ENCODE results near the gene GPS1. TPM values are rescaled to one million over a fixed set of nuclear protein-coding genes. Genes with fewer than 3 reads are reported as not detected.

The GPS1 gene
- total and polyA plus RNA-seq, 4 experiments from 2014 or later: 85.1 to 148 (median 114) TPM

GRCh38 chr17:82019690-82020571 lies 31.8 kb upstream of the GPS1 start:
- peak; percentile 43 to 56 (median 55) for DNase-seq
- H3K27ac ChIP-seq (ENCODE audit: low read depth, low read length): no peak overlapping the region
- H3K4me1 Mint-ChIP-seq: peaks cover 3 to 26% (median 17%) of the 10 kb centered on the region in 4 donors
- no peak overlapping the region for H3K4me3 ChIP-seq (ENCODE audit: low read length in 2 of 2)
- H3K36me3 Mint-ChIP-seq: peaks cover 3% of the 10 kb centered on the region in 2 donors
- no peaks in the 10 kb centered on the region for H3K27me3 Mint-ChIP-seq
- ChIA-PET CTCF (ENCODE audit: partially characterized antibody) (interaction anchor here (0.9 to 7.5 kb wide), 13 partner anchors 10 to 107 kb away, joined by 3 to 81 read pairs (median 5); partner anchors contain the start of genes ASPSCR1, DCXR and NOTUM), POLR2A (ENCODE audit: partially characterized antibody) (interaction anchor here (0.6 to 5.1 kb wide), 5 partner anchors 18 to 149 kb away, joined by 3 to 57 read pairs (median 3); partner anchors contain the start of genes ARHGDIA, DCXR and NOTUM)
- H3K9me3 Mint-ChIP-seq: no peaks in the 10 kb centered on the region
- H3K27me3 ChIP-seq (ENCODE audit: insufficient read depth, low read length): no peaks in the 10 kb centered on the region
- H3K4me1 ChIP-seq (ENCODE audit: insufficient read depth, low read length): peaks cover 28% of the 10 kb centered on the region
- no peak overlapping the region for H3K27ac Mint-ChIP-seq
- intact Hi-C loops (cut with micrococcal nuclease): loop anchor here (5.0 kb wide), 3 partner anchors 77 to 182 kb away; partner anchors contain the start of genes FASN and P4HB
- no peaks in the 10 kb centered on the region for H3K36me3 ChIP-seq (ENCODE audit: insufficient read depth, low read length)
- peak overlapping the region in 1 of 8 donors; percentile 30 for H3K4me3 Mint-ChIP-seq
- no peaks in the 10 kb centered on the region for H3K9me3 ChIP-seq (ENCODE audit: control insufficient read depth in 1 of 2, low read length in 2 of 2)

GRCh38 chr17:82020572-82021106 lies 31.1 kb upstream of the GPS1 start:
- Histone ChIP-seq H3K4me3 (ENCODE audit: low read length in 2 of 2) (no peak overlapping the region), H3K27me3 (ENCODE audit: insufficient read depth, low read length) (no peaks in the 10 kb centered on the region), H3K27ac (ENCODE audit: low read depth, low read length) (no peak overlapping the region), H3K36me3 (ENCODE audit: insufficient read depth, low read length) (no peaks in the 10 kb centered on the region), H3K4me1 (ENCODE audit: insufficient read depth, low read length) (peaks cover 28% of the 10 kb centered on the region), H3K9me3 (ENCODE audit: control insufficient read depth in 1 of 2, low read length in 2 of 2) (no peaks in the 10 kb centered on the region)
- Mint-ChIP-seq H3K27me3 (no peaks in the 10 kb centered on the region), H3K36me3 (peaks cover 3% of the 10 kb centered on the region in 2 donors), H3K4me3 (no peak overlapping the region), H3K27ac (peak overlapping the region in 1 of 7 donors; percentile 7), H3K9me3 (no peaks in the 10 kb centered on the region), H3K4me1 (peaks cover 3 to 30% (median 18%) of the 10 kb centered on the region in 4 donors)
- CTCF ChIA-PET (ENCODE audit: partially characterized antibody): interaction anchor here (1.0 to 7.5 kb wide), 10 partner anchors 10 to 106 kb away, joined by 3 to 81 read pairs (median 8); partner anchors contain the start of genes DCXR and NOTUM
- POLR2A ChIA-PET (ENCODE audit: partially characterized antibody): interaction anchor here (0.6 to 5.1 kb wide), 8 partner anchors 10 to 150 kb away, joined by 3 to 57 read pairs (median 9); partner anchors contain the start of genes ARHGDIA, DCXR, NOTUM and RAC3
- peak in 1 of 5 donors; percentile 17 for DNase-seq
- intact Hi-C loops (cut with micrococcal nuclease): loop anchor here (1.0 to 5.0 kb wide), 4 partner anchors 61 to 182 kb away; partner anchors contain the start of genes FASN and P4HB

GRCh38 chr17:82021107-82021899 lies 30.4 kb upstream of the GPS1 start:
- Histone ChIP-seq H3K4me1 (ENCODE audit: insufficient read depth, low read length) (peaks cover 28% of the 10 kb centered on the region), H3K36me3 (ENCODE audit: insufficient read depth, low read length) (no peaks in the 10 kb centered on the region), H3K27ac (ENCODE audit: low read depth, low read length) (peak overlapping the region; percentile 65), H3K4me3 (ENCODE audit: low read length in 2 of 2) (peak overlapping the region in 1 of 2 donors; percentile 72), H3K9me3 (ENCODE audit: control insufficient read depth in 1 of 2, low read length in 2 of 2) (no peaks in the 10 kb centered on the region), H3K27me3 (ENCODE audit: insufficient read depth, low read length) (no peaks in the 10 kb centered on the region)
- ChIA-PET POLR2A (ENCODE audit: partially characterized antibody) (interaction anchor here (1.0 to 5.1 kb wide), 10 partner anchors 9 to 104 kb away, joined by 3 to 57 read pairs (median 12); partner anchors contain the start of genes DCXR, DUS1L, FASN and NOTUM), CTCF (ENCODE audit: partially characterized antibody) (interaction anchor here (1.3 to 7.5 kb wide), 6 partner anchors 9 to 67 kb away, joined by 4 to 81 read pairs (median 12); partner anchors contain the start of genes DCXR and NOTUM)
- intact Hi-C loops (cut with micrococcal nuclease): loop anchor here (1.0 to 5.0 kb wide), 4 partner anchors 62 to 181 kb away; partner anchors contain the start of genes FASN and P4HB
- Mint-ChIP-seq H3K36me3 (peaks cover 3% of the 10 kb centered on the region in 2 donors), H3K27me3 (no peaks in the 10 kb centered on the region), H3K27ac (peak overlapping the region; percentile 68 to 89 (median 83)), H3K4me1 (peaks cover 3 to 30% (median 18%) of the 10 kb centered on the region in 4 donors), H3K4me3 (peak overlapping the region; percentile 81 to 89 (median 86)), H3K9me3 (no peaks in the 10 kb centered on the region)
- DNase-seq: peak; percentile 48 to 62 (median 59)

DNA sequence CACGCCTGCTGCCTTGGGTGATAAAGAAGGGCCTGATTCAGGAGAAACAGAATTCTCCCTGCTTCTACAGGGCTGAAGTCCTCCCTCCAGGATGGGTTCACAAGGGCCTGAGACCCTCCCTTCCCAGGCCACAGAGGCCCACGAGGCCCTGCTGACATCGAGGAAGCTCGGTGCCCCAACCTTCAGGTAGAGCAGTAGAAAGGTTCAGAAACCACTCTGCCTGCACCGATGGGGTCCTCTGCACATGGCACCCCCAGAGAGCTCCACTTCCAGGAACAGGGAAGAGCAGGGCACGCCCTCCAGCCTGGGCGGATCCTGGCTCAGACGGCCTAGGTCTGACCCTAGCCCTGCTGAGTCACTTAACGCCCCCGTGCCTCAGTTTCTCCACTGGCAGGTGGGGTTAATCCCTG lies 29.8 kb upstream of the GPS1 start:
- intact Hi-C loops (cut with micrococcal nuclease): loop anchor here (1.0 to 5.0 kb wide), 4 partner anchors 63 to 180 kb away; partner anchors contain the start of genes FASN and P4HB
- H3K36me3 Mint-ChIP-seq: peaks cover 3% of the 10 kb centered on the region in 2 donors
- CTCF ChIA-PET (ENCODE audit: partially characterized antibody): interaction anchor here (1.8 to 7.5 kb wide), 5 partner anchors 8 to 67 kb away, joined by 7 to 81 read pairs (median 13); partner anchors contain the start of genes DCXR and NOTUM
- peak overlapping the region; percentile 81 to 89 (median 86) for H3K4me3 Mint-ChIP-seq
- DNase-seq: peak in 1 of 5 donors; percentile 20
- Histone ChIP-seq H3K9me3 (ENCODE audit: control insufficient read depth in 1 of 2, low read length in 2 of 2) (no peaks in the 10 kb centered on the region), H3K27me3 (ENCODE audit: insufficient read depth, low read length) (no peaks in the 10 kb centered on the region), H3K4me3 (ENCODE audit: low read length in 2 of 2) (peak overlapping the region; percentile 44 to 72), H3K27ac (ENCODE audit: low read depth, low read length) (peak overlapping the region; percentile 65), H3K36me3 (ENCODE audit: insufficient read depth, low read length) (no peaks in the 10 kb centered on the region), H3K4me1 (ENCODE audit: insufficient read depth, low read length) (peaks cover 28% of the 10 kb centered on the region)
- POLR2A ChIA-PET (ENCODE audit: partially characterized antibody): interaction anchor here (0.9 to 5.1 kb wide), 13 partner anchors 9 to 509 kb away, joined by 3 to 57 read pairs (median 9); partner anchors contain the start of genes ACTG1, DCXR, DUS1L and FASN
- H3K4me1 Mint-ChIP-seq: peaks cover 3 to 30% (median 18%) of the 10 kb centered on the region in 4 donors
- no peaks in the 10 kb centered on the region for H3K9me3 Mint-ChIP-seq
- H3K27ac Mint-ChIP-seq: peak overlapping the region in 6 of 7 donors; percentile 68 to 89 (median 80)
- H3K27me3 Mint-ChIP-seq: no peaks in the 10 kb centered on the region

GRCh38 chr17:82022310-82022980 lies 29.3 kb upstream of the GPS1 start, which contains the start of gene CENPX:
Gene CENPX (minus strand): TSS chr17:82022878. CDS start chr17:82022861, 17 bp downstream.
- intact Hi-C loops (cut with micrococcal nuclease): loop anchor here (5.0 kb wide), 3 partner anchors 75 to 180 kb away; partner anchors contain the start of genes FASN and P4HB
- ChIA-PET POLR2A (ENCODE audit: partially characterized antibody) (interaction anchor here (0.6 to 5.1 kb wide), 25 partner anchors 8 to 510 kb away, joined by 3 to 57 read pairs (median 5); partner anchors contain the start of genes ACTG1, ARHGDIA, DCXR and DUS1L), CTCF (ENCODE audit: partially characterized antibody) (interaction anchor here (1.0 to 7.5 kb wide), 8 partner anchors 8 to 316 kb away, joined by 3 to 81 read pairs (median 9); partner anchors contain the start of genes DCXR and NOTUM)
- H3K4me3 Mint-ChIP-seq: peak within 1 kb of the TSS; percentile 81 to 89 (median 86)
- H3K27me3 ChIP-seq (ENCODE audit: insufficient read depth, low read length): no peaks in the 10 kb centered on the region
- H3K9me3 ChIP-seq (ENCODE audit: control insufficient read depth in 1 of 2, low read length in 2 of 2): no peaks in the 10 kb centered on the region
- H3K4me1 ChIP-seq (ENCODE audit: insufficient read depth, low read length): peaks cover 28% of the 10 kb centered on the region
- no peaks in the 10 kb centered on the region for H3K9me3 Mint-ChIP-seq
- H3K4me3 ChIP-seq (ENCODE audit: low read length in 2 of 2): peak within 1 kb of the TSS; percentile 44 to 72
- DNase-seq: no peak
- peaks cover 3 to 30% (median 18%) of the 10 kb centered on the region in 4 donors for H3K4me1 Mint-ChIP-seq
- peak within 1 kb of the TSS; percentile 65 for H3K27ac ChIP-seq (ENCODE audit: low read depth, low read length)
- H3K36me3 ChIP-seq (ENCODE audit: insufficient read depth, low read length): no peaks in the 10 kb centered on the region
- H3K27me3 Mint-ChIP-seq: no peaks in the 10 kb centered on the region
- H3K36me3 Mint-ChIP-seq: peaks cover 3% of the 10 kb centered on the region in 2 donors
- H3K27ac Mint-ChIP-seq: peak within 1 kb of the TSS; percentile 68 to 89 (median 83)

Measured in CD4-positive, alpha-beta memory T cell (primary cell).